Heart left ventricle (tissue), 13 donors: ENCODE results near the gene ZBTB46.

Source experiments
- CTCF ChIP-seq, 12 donors: fragments of 200-600 bp; sonication (generic) in 4 of 12; IDR thresholded peaks; one replicate each; pipeline versions ENCODE4 v1.5.0 to v1.8.0; 2018 to 2022; ENCODE audit warnings: antibody characterized with exemption in 12 of 12, mild to moderate bottlenecking in 5 of 12
- POLR2A ChIP-seq, 2 donors: fragments of 450-650 bp; IDR thresholded peaks; one replicate each; pipeline ENCODE4 v1.6.1; 2017; ENCODE audit warnings: antibody characterized with exemption in 2 of 2, mild to moderate bottlenecking in 2 of 2, moderate library complexity in 2 of 2
- donor health status: ischemic (EF 13 %, LVEDD 7.1; RV severe dilation, severe dysfunction).
- donor health status: DM: no; HTN: yes; CAD: no.
- donor health status: DM: no; HTN: no; CAD: no.
- donor health status: ischemic (EF 25% LVEDD 6.9; RV normal size, moderate dysfunction).
- donor health status: ischemic (EF 25% LVEDD 5.7; RV mildly dilated, moderate dysfunction).
- donor health status: ischemic (EF 35%, LVEDD 5.7; RV mildly dilated, moderate dysfunction).
- donor health status: nonischemic (EF 11% LVEDD 7.7; RV severe dilation, severe dysfunction).
- donor health status: DM: yes; HTN: yes; CAD: no.
- donor health status: PGD.
- donor health status: ischemic (EF 29% LVEDD 5.4; RV normal size, mild dysfunction).
- donor health status: nonischemic (EF 23%, LVEDD 6.1; RV moderate dilation, normal function).

DNA sequence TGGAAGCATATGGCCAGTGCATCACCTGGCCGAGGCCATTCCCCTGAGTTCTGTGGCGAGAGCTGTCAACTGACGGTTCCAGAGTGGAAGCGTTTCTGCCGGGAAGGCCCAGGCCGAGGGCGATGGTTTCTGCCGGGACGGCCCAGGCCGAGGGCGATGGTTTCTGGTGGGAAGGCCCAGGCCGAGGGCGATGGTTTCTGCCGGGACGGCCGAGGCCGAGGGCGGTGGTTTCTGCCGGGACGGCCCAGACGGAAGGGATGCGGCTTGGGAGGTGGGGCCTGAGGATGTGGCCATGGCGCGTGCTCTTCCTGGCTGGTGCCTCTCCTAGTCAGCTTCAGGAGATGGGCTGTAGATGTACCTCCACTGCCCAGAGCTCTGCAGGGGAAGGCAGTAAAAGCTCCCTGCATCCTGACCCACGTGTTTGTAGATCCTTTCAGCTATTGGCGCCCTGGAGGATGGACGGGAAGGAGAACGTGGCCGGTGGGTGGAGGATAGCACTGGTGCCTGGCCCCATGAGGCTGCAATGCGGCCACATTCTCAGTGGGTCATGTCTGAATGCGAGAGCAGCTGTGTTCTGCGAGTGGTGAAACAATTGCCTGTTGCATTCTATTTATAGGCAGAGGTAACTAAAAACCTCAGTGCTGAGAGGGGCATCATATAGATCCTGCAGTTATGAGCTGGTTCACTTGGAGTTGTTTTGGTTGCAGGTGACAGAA is 46.8 kb upstream of the ZBTB46 start:
- TF ChIP-seq CTCF (IDR thresholded peaks at IDR 0.05) (no peak), POLR2A (IDR thresholded peaks at IDR 0.05) (no peak)
